GM12801 (cell line): Measurements from ENCODE around the gene ZNF727.

ENCODE experiments used
- TF ChIP-seq, protein P1 (sequence below): IDR thresholded peaks from one replicate; pipeline ENCODE4 v1.5.1; 2011; ENCODE audit warnings: control low read depth; ENCODE audit not compliant: insufficient read length; ENCODE audit errors: extremely low read depth

The ZNF727 gene

DNA sequence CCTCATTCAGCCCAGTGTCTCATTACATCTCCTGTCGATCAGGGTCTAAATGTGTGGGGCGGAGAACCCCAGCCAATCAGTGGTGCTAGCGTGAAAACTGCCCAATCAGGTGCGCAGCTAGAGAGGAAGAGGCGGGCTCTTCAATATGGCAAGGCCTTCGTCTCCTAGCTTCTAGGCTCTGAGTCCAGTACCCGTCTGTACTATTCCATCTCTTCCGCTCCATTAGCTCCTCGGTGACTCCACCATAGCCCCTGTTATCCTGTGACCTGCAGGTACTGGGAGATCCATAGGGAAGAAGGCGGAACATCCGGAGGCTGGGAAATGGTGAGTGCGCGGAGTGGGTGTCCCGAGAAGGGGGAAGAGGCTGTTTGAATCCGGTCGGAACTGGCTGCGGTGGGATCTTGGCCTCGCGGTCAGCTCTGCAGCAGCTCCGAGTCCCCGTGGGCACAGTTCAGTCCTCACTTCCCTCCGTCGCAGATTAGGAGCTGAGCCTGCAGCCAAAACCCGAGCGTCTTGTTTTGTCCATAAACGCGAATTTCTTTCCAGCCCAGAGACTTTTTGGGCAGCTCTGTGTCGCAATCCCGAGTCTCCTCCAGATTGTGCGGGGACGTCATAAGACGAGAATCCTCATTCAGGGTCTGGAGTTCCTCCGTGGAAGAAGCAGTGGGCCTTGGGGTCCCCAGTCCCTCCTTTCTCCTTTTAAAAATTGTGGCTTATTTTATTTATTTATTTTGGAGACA lies at the start of gene ZNF727:
TSS of gene ZNF727 (plus strand) at position 134 of the 740 bp plus-strand sequence. CDS start at position 322, 188 bp downstream.
- TF ChIP-seq, protein P1, sequence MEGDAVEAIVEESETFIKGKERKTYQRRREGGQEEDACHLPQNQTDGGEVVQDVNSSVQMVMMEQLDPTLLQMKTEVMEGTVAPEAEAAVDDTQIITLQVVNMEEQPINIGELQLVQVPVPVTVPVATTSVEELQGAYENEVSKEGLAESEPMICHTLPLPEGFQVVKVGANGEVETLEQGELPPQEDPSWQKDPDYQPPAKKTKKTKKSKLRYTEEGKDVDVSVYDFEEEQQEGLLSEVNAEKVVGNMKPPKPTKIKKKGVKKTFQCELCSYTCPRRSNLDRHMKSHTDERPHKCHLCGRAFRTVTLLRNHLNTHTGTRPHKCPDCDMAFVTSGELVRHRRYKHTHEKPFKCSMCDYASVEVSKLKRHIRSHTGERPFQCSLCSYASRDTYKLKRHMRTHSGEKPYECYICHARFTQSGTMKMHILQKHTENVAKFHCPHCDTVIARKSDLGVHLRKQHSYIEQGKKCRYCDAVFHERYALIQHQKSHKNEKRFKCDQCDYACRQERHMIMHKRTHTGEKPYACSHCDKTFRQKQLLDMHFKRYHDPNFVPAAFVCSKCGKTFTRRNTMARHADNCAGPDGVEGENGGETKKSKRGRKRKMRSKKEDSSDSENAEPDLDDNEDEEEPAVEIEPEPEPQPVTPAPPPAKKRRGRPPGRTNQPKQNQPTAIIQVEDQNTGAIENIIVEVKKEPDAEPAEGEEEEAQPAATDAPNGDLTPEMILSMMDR = no peak

DNA sequence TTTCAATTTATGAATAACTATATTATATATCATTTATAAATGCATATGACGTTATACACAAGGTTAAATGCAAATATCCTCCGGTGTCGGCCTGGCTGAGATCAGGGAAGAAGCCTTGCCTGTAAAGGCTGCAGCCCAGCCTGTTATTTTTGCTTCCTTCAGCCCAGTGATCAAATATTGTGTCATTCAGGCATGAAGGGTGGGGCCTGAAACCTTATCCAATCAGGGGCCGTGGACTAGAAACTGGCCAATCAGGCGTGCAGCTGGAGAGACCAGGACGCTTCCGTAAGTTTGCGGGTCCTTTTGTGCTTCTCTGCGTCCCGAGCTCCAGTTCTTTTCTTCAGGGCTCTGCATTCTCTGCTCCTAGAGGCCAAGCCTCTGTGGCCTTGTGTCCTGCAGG lies 46.7 kb upstream of the ZNF727 start, which contains the start of gene ZNF722:
TSS of gene ZNF722 (plus strand) at position 301 of the 400 bp plus-strand sequence. CDS start 113 bp downstream, outside the sequence.
- TF ChIP-seq, protein P1 = no peak

DNA sequence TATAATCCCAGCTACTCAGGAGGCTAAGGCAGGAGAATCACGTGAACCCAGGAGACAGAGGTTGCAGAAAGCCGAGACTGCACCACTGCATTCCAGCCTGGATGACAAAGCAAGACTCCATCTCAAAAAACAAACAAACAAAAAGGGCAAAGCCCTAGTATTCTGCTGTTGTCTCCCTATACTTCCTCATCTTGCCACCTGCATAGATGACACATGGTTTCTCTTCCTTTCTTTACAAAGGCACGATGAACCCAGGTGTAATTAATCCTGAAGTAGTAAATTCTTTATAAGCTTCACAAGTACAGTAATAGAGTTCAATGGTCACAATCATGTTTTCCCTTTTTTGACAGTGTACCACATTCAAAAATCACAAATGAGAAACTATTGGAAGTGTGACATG lies 9.8 kb upstream of the ZNF727 start:
- TF ChIP-seq, protein P1 = no peak

DNA sequence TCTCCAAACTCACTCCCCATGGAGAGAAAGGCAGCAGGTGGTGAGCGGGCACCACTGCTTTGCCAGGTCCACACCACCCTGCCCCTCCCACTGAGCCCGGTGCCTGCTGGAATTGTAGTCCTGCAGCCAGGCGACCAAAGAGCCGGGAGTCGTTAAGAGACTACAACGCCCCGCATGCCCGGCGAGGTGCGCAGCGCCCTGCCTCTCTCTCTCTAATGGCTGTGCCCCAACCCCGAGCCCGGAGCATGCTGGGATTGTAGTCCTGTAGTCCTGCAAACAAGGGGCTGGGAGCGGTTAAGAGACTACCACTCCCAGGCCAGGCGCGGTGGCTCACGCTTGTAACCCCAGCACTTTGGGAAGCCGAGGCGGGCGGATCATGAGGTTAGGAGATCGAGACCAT lies 8.1 kb upstream of the ZNF727 start:
- TF ChIP-seq, protein P1 = no peak

DNA sequence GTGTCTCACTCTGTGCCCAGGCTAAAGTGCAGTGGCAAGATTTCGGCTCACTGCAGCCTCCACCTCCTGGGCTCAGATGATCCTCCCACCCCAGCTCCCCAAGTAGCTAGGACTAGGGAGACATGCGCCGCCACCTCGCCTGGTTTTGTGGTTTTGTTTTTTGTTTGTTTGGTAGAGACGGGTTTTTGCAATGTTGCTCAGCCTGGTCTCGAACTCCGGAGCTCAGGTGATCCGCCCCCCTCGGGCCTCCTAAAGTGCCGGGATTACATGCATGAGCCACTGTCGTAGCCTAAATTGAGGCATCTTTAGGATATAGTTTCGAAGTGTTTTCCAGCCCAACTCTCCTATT lies 781 bp downstream of the ZNF727 start:
- TF ChIP-seq, protein P1 = no peak

DNA sequence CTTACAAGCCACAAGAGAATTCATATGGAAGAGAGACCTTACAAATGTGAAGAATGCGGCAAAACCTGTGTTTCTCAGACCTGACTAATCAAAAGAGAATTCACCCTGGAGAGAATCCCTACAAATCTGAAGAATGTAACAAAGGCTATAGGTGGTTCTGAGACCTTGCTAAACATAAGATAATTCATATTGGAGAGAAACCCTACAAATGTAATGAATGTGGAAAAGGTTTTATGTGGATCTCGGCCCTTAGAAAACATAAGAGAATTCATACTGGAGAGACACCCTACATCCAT lies 33.4 kb downstream of the ZNF727 start:
- TF ChIP-seq, protein P1 = no peak

DNA sequence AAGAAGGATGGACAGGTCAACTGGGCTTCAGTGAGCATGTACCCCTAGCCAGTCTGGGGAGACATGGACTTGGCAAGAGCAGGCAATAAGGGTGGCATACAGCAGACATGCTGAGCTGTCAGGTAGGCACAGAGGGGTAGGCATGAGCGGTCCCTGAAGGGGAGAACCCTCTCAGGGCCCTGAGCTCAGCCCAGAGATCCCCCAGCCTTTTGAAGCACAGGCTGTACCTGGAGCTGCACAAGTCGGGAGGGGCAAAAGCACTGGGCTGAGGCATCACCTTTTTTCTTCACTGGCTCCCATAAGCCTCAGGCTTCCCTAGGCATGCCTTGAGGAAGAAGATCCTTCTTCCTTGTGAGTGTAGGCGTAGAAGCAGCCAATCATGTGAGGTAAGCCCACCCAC lies 42.3 kb downstream of the ZNF727 start:
- TF ChIP-seq, protein P1 = no peak
